Measurements from ENCODE around the gene RAB17.

RAB17 gene

GRCh38 chr2:237556773-237557632 is 33.5 kb downstream of the RAB17 start:
- no peak for DNase-seq

- no peak for DNase-seq
Measured at GRCh38 chr2:237555560-237555959, 35.0 kb downstream of the RAB17 start.

- DNase-seq: no peak
Measured at GRCh38 chr2:237553948-237554347, 36.6 kb downstream of the RAB17 start.

GRCh38 chr2:237552908-237553307 is 37.6 kb downstream of the RAB17 start:
- no peak for DNase-seq

- no peak for DNase-seq
Measured at GRCh38 chr2:237551071-237551574, 39.4 kb downstream of the RAB17 start.

- no peak for DNase-seq
Measured at GRCh38 chr2:237549643-237550415, 40.7 kb downstream of the RAB17 start.

GRCh38 chr2:237549216-237549615 is 41.3 kb downstream of the RAB17 start:
- DNase-seq: no peak

- DNase-seq: peak; percentile 26
Measured at GRCh38 chr2:237547841-237548416, 42.6 kb downstream of the RAB17 start.

- DNase-seq: no peak
Measured at GRCh38 chr2:237546876-237547395, 43.6 kb downstream of the RAB17 start.

- no peak for DNase-seq
Measured at GRCh38 chr2:237546040-237546875, 44.3 kb downstream of the RAB17 start.

GRCh38 chr2:237542001-237542704 is 48.4 kb downstream of the RAB17 start:
- DNase-seq: no peak

- DNase-seq: no peak
Measured at GRCh38 chr2:237541243-237541642, 49.3 kb downstream of the RAB17 start.

GRCh38 chr2:237540823-237541222 is 49.7 kb downstream of the RAB17 start:
- peak; percentile 61 for DNase-seq

GRCh38 chr2:237540223-237540775 is 50.2 kb downstream of the RAB17 start:
- DNase-seq: no peak

- no peak for DNase-seq
Measured at GRCh38 chr2:237539681-237540080, 50.9 kb downstream of the RAB17 start.

- no peak for DNase-seq
Measured at GRCh38 chr2:237538901-237539300, 51.6 kb downstream of the RAB17 start.

GRCh38 chr2:237538001-237538720 is 52.4 kb downstream of the RAB17 start:
- DNase-seq: no peak

- DNase-seq: no peak
Measured at GRCh38 chr2:237536617-237537016, 53.9 kb downstream of the RAB17 start.

- DNase-seq: no peak
Measured at GRCh38 chr2:237536083-237536415, 54.5 kb downstream of the RAB17 start.

GRCh38 chr2:237535385-237536082 is 55.0 kb downstream of the RAB17 start:
- DNase-seq: no peak
